ENCODE data around the gene HOXC5. TPM values are rescaled to one million over a fixed set of nuclear protein-coding genes. Genes with fewer than 3 reads are reported as not detected.

The HOXC5 gene
- total RNA-seq, 1 donor from 2014 or later: not detected

GRCh38 chr12:54007538-54008259, 25.2 kb upstream of the HOXC5 start:
- H3K4me1 Mint-ChIP-seq (ENCODE audit: unreplicated experiment): peaks cover 18% of the 10 kb centered on the region
- no peak overlapping the region for H3K4me3 Mint-ChIP-seq (ENCODE audit: unreplicated experiment)
- DNase-seq (ENCODE audit: low spot score): no peak
- no peak for TF ChIP-seq CTCF (IDR thresholded peaks at IDR 0.05; ENCODE audit: unreplicated experiment)
- H3K9me3 Mint-ChIP-seq (ENCODE audit: unreplicated experiment): no peaks in the 10 kb centered on the region
- H3K36me3 Mint-ChIP-seq (ENCODE audit: low read depth, unreplicated experiment): no peaks in the 10 kb centered on the region
- H3K27ac Mint-ChIP-seq (ENCODE audit: unreplicated experiment): no peak overlapping the region
- peaks cover 37% of the 10 kb centered on the region for H3K27me3 Mint-ChIP-seq (ENCODE audit: unreplicated experiment)

- H3K9me3 Mint-ChIP-seq (ENCODE audit: unreplicated experiment): no peaks in the 10 kb centered on the region
- no peak overlapping the region for H3K27ac Mint-ChIP-seq (ENCODE audit: unreplicated experiment)
- H3K36me3 Mint-ChIP-seq (ENCODE audit: low read depth, unreplicated experiment): no peaks in the 10 kb centered on the region
- no peak for TF ChIP-seq CTCF (IDR thresholded peaks at IDR 0.05; ENCODE audit: unreplicated experiment)
- peaks cover 36% of the 10 kb centered on the region for H3K27me3 Mint-ChIP-seq (ENCODE audit: unreplicated experiment)
- H3K4me1 Mint-ChIP-seq (ENCODE audit: unreplicated experiment): peaks cover 20% of the 10 kb centered on the region
- no peak overlapping the region for H3K4me3 Mint-ChIP-seq (ENCODE audit: unreplicated experiment)
- DNase-seq (ENCODE audit: low spot score): no peak
These were observed 24.6 kb upstream of the HOXC5 start for GRCh38 chr12:54008260-54008552.

GRCh38 chr12:54009171-54010052, 23.4 kb upstream of the HOXC5 start:
- no peaks in the 10 kb centered on the region for H3K9me3 Mint-ChIP-seq (ENCODE audit: unreplicated experiment)
- H3K27ac Mint-ChIP-seq (ENCODE audit: unreplicated experiment): no peak overlapping the region
- no peaks in the 10 kb centered on the region for H3K36me3 Mint-ChIP-seq (ENCODE audit: low read depth, unreplicated experiment)
- no peak for TF ChIP-seq CTCF (IDR thresholded peaks at IDR 0.05; ENCODE audit: unreplicated experiment)
- no peak overlapping the region for H3K4me3 Mint-ChIP-seq (ENCODE audit: unreplicated experiment)
- no peak for DNase-seq (ENCODE audit: low spot score)
- H3K4me1 Mint-ChIP-seq (ENCODE audit: unreplicated experiment): peaks cover 20% of the 10 kb centered on the region
- H3K27me3 Mint-ChIP-seq (ENCODE audit: unreplicated experiment): peaks cover 29% of the 10 kb centered on the region

GRCh38 chr12:54010053-54010971, 22.5 kb upstream of the HOXC5 start:
- no peak overlapping the region for H3K27ac Mint-ChIP-seq (ENCODE audit: unreplicated experiment)
- H3K4me3 Mint-ChIP-seq (ENCODE audit: unreplicated experiment): no peak overlapping the region
- H3K4me1 Mint-ChIP-seq (ENCODE audit: unreplicated experiment): peaks cover 18% of the 10 kb centered on the region

More at GRCh38 chr12:54010053-54010971, 22.5 kb upstream of the HOXC5 start:
- no peak for TF ChIP-seq CTCF (IDR thresholded peaks at IDR 0.05; ENCODE audit: unreplicated experiment)
- DNase-seq (ENCODE audit: low spot score): no peak
- Mint-ChIP-seq H3K9me3 (ENCODE audit: unreplicated experiment) (no peaks in the 10 kb centered on the region), H3K36me3 (ENCODE audit: low read depth, unreplicated experiment) (no peaks in the 10 kb centered on the region), H3K27me3 (ENCODE audit: unreplicated experiment) (peaks cover 35% of the 10 kb centered on the region)
